Embryonic facial prominence (tissue), 1 donor: ENCODE data around the gene MICOS13.
A peak's percentile ranks its signal among the peaks of the same experiment; 100 is the strongest.
"Not testable (repeated sequence)": the region's sequence is repeated elsewhere in the genome, so short reads cannot be mapped to it uniquely, and the experiment has no call there.

ENCODE experiments used
- DNase-seq: peaks from one replicate; pipeline ENCODE4 v3.0.0-alpha.2; 2016; ENCODE audit errors: extremely low spot score

MICOS13 gene, protein sequence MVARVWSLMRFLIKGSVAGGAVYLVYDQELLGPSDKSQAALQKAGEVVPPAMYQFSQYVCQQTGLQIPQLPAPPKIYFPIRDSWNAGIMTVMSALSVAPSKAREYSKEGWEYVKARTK

DNA sequence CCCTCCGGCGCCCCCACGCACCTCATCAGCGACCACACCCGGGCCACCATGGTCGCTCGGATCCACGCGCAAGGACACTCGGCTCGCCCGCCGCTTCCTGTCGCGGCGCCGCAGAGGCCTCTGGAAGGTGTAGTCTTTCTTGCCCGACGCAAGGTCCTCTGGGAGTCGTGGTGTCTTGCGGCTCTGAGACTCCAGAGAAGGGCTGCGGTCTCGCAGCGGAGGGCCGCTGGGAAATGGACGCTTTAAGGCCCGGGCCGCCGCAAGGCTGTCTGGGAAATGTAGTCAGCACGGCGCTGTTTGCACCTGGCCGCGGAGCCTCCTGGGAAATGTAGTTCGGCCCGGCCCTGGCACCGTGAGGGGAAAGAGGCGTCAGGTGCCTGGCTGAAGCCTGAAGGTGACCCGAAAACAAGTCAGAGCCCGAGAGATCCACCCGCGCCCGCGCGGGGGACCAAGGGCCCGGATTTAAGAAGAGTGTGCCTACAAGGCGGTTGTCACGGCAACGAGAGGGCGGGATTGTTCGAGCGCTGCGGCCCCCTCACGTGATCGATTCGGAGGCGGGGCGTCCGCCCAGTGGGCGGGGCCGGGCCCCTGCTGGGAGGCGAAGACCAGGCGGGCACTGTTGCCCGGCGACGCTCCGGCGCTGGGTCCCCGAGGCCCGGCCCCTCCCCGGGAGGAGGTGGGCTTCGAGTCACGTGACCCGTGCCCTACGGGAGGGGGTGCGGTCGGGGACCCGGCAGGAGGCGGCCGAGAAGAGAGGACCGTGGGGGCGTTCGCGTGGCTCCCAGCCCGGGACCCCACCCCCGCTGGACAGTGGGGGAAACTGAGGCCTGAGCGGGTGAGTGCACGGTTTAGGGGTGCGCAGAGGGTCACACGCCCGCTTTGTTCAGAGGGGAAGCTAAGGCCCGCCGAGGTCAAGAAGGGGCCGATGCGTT is at the start of gene MICOS13, which contains the start of gene HSD11B1L:
Gene MICOS13 (minus strand): TSS at position 80 of the 932 bp plus-strand sequence. CDS start 30 bp downstream, at position 50.
Gene HSD11B1L (plus strand): TSS at position 591 of the 932 bp plus-strand sequence. CDS start 3,806 bp downstream, outside the sequence.
- DNase-seq, result peak; percentile 96

DNA sequence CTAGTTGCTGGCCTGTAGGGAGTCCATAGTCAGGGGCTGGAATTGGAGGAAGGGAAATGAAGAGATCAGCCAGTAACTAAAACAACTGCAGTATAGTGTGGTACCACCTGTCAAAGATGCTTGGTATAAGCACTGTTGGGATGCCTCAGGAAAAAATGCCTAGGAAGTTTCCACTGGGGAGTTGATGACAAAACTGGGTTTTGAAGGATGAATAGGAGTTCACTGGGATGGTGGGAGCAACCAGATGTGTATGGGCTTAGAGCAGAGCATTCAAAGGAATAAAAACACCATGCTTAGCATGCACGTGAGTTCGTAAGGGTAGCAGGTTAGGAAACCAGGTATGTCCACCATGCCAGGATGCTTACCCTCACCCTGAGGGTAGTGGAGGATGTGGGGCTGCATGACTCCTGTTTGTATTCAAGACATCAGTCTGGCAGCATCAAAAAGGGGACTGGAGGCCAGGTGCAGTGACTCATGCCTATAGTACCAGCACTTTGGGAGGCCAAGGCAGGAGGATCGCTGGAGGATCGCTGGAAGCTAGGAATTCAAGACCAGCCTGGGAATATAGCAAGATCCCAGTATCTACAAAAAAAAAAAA is 47.2 kb upstream of the MICOS13 start:
- no peak for DNase-seq

DNA sequence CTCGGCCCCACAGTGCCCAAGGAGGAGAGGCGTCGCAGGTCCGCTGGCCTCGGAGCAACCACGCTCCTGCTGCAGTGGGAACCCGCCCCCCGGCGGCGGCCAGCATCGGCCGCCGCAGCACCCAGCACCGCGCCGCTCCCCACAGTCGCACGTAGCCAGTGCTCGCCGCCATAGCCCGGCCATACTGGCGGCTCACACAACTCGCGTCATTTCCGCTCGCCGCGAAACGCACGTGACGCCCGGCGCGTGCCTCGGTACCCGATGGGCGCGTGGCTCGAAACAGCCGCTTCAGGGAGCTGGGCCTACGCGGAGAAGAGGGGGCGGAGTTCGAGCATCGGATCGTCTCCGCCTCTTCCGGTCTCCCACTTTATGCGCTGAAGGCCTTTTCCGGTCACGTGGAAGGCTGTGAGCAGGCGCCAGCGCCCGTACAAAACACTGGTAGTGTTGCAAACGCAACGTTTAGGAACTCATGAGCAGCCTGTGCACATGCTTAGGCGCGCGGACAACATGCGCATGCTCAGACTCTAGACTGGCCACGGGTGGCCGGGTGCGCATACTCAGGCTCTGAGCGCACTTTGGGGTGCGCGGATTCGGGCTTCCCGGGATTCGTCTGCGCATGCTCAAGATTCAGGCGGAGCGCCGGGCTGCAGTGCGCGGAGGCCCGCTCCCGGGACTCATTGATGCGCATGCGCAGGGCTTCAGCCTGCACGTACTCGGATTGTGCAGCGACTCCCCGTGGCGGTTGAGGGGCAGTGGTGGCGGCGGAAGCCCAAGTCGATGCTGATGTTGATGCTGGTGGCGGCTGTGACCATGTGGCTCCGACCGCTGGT is 39.9 kb upstream of the MICOS13 start, which contains the start of the genes CATSPERD and LONP1:
Gene CATSPERD (plus strand): TSS at position 677 of the 830 bp plus-strand sequence. CDS start 101 bp downstream, at position 778.
Gene LONP1 (minus strand): TSS at position 186 of the 830 bp plus-strand sequence. CDS start 14 bp downstream, at position 172.
- DNase-seq, result peak; percentile 98

DNA sequence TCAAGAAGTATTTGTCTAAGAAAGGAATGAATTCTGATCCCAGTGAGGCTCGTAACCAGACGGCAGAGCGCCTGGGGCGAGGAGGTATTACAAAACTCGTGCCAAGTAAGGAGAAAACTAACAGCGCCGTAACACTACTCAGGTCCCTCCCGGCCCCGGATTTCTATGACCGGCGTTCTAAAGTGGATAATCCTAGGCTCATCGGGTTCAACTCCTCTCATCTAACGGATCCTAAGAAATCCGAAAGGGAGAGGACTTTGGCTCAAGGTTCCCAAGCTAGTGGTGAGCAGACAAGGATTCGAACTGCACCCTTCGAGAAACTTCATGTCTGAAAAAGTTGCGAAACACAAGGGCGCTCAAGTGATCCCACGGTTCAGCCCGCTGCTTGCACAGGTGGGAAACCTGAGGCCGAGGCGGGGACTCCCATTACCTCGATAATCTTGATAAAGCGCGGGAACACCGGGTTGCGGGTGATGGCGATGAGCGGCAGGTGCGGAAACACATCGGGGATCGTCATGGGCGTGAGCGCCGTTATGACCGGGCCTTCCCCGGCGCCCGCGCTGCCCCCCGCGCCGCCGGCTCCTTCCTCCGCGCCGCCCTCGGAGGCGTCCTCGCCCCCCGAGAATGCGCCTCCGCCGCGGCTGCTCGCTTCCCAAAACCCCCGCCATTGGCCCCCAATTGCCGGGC is 39.1 kb upstream of the MICOS13 start:
- no peak for DNase-seq

DNA sequence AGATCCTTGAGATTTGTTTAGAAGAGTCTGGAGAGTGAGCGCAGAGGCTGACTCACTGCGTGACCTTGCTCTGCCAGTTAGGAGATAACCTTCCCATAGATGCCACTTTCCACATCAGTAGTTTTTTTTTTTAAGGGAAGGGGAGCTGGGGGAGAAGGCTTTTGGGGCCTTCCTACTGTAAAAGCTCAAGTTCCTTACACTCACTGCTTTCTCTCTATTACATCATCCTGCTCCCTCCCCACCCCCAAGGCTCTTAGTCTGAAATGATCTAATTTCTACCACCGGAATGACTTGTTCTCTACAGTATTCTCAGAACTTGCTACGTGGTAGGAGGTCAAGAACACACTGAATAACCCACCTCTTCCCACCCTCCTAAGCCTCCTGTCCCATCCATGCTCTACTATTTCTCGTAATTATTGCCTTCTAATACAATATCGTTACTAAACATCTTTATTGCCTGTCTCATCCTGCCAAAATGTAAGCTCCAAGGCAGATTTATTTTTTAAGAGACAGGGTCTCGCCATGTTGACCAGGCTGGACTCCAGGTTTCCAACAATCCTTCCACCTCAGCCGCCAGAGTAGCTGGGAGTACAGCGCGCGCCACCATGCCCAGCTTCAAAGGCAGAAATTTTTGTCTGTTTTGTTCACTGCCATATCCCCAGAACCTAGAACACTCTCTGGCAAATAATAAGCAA is 38.4 kb upstream of the MICOS13 start:
- no peak for DNase-seq

DNA sequence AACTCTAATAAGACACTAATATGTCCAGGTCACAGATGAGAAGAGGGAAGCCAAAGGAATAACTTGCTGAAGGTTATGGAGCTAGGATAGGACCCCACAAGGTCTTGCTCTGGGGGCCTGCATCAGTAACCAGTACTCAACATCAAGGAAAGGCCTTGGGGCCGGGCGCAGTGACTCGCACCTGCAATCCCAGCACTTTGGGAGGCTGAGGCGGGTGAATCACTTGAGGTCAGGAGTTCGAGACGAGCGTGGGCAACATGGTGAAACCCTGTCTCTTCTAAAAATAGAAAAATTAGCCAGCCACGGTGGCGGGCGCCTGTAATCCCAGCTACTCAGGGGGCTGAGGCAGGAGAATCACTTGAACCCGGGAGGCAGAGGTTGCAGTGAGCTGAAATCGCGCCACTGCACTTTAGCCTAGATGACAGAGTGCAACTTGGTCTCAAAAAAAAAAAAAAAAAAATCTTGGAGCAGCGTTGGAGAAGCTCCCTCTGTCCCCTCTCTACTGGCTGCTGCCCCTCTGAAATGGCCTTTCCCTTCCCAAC is 37.8 kb upstream of the MICOS13 start:
- DNase-seq, result no peak

DNA sequence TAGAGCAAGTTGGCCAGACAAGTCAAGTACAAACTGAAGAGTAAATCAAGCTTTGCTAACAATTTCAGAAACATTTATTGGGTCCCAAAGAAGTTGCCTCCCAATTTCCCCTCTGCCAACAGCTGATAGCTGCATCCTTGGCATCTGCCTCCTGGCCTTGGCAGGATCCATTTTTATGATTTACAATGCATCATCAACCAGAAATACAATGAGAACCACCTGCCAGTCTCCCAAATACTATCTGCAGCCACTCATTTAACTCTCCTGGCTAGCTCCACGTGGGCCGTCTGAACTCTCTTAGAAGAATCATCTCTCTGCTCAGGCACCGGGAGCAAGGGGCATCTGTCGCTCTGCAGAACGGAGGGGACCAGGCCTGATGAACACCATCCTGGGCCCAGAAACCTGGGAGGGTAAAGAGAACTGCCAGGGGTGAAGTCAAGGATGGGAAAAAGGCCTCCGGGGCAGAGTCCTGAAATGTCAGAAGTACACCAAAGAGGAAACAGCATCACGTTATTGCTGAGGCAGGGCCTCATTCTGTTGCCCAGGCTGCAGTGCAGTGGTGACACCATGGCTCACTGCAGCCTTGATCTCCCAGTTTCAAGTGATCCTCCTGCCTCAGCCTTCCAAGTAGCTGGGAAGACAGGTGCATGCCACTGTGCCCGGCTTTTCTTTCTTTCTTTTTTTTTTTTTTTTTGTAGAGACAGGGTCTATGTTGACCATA is 37.1 kb upstream of the MICOS13 start:
- DNase-seq, result no peak

DNA sequence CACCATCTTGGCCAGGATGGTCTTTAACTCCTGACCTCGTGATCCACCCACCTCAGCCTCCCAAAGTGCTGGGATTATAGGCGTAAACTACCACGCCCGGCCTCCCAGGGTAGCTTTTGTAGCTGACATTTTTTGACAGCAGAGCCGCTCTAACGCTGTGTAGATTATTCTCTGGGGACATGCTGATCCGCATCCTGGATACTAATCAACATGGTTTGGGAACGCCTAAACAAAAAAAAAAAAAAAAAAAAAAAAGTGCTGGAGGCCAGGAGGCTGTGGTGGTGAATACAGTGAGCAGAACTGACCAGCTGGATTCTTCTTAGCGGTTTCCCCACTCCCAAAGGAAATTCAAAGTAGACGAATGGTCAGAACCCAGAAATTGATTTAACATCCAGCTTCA is 34.5 kb upstream of the MICOS13 start:
- no peak for DNase-seq

DNA sequence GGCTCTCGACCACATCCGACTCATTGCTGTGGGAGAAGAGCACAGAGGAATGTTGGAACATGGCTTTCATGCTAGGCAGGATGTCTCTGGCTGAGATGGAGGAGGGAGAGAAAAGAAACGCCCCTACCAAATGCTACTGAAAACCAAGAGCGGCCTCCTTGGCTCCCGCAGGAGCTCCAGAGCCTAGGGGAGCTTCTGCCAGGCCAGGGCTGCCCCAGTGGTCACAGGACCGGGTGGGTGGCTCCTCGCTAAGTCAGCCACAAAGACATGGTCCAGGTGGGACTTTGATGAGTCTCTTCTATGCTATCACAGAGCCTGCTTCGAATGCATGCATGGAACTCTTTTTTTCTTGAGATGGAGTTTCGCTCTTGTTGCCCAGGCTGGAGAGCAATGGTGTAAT is 32.9 kb upstream of the MICOS13 start:
- DNase-seq, result no peak

DNA sequence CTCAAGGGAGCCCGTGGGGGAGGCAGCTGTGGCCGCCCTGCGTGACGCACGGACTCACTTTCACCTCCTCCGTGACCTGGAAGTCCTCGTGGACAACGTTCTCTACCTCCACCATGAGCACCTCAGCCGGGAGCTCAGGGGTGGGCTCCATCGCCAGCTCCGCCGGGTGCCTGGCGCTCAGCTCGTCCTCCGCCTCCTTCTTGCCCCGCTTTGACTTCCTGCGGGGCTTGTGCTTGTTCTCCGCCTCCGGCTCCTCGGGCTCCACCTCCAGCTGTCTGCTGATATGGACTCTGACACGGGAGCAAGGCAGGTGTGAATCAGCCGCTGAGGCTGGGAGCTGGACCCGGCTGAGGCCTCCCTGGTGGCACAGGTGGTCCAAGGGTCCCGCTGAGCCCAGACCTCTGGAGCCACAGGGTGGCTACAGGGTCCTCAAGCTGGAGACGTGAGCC is 31.4 kb upstream of the MICOS13 start:
- no peak for DNase-seq

DNA sequence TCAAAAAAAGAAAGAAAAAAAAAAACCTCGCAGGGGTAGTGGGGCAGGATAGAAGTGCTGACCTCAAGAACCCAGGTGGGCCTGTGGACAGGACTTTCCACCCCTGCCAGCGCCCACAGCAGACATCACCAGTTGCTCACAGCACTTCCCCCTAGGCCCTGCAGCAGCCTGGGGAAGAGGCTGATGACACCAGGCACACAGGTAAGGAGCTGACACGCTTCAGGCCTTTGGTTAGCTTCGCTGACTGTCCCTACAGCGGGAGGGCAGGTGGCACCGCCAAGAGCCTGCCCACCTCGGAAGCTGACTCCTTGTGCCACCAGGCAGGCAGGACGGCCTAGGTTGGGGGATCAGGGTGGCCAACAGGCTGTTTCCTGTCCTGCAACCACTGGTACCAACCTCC is 30.7 kb upstream of the MICOS13 start:
- DNase-seq, result no peak

DNA sequence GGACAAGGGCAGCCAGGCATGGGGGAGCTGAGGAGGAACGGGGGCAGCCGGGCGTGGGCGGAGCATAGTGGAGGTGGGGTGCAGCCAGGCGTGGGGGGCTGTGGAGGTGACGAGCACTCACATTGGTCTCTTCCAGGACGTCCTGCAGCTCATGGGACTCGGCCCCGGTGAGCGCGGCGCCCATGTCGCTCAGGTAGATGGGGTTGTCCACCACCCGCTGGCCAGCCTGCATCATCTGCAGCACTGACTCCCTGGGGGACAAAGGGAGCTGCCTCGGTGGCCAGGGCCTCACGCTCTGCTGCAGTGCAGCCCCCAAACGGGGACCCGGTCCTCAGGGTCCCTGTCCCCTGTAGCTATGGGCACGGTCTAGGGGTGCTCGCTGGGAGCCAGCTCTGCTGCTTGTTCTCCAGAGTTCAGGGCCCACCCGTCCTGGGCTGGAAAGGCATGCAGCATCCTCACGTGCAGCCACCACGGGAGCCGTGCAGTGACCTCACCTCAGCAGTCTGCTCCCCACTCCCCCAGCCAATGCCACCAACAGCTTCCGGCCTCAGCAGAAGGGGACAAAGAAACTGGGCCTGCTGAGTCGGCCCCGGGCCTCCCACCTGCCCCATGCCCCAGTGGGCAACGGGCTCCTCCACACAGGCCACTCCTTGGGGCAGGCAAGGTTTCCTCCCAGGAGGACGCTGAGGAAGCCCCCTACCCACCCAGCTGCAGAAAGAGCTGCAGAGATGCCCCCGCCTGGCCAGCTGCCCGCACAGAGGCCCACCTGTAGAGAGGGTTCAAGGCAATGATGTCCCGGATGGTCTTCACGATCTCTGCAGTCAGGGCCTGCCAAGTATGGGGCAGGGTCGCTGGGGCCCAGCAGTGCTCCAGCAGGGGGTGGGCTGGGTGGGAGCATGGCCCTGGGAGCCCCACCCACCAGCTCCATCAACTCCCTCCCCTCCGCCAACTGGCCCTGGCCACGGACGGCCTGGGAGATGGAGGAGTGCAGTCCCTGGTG is 27.6 kb upstream of the MICOS13 start:
- no peak for DNase-seq

DNA sequence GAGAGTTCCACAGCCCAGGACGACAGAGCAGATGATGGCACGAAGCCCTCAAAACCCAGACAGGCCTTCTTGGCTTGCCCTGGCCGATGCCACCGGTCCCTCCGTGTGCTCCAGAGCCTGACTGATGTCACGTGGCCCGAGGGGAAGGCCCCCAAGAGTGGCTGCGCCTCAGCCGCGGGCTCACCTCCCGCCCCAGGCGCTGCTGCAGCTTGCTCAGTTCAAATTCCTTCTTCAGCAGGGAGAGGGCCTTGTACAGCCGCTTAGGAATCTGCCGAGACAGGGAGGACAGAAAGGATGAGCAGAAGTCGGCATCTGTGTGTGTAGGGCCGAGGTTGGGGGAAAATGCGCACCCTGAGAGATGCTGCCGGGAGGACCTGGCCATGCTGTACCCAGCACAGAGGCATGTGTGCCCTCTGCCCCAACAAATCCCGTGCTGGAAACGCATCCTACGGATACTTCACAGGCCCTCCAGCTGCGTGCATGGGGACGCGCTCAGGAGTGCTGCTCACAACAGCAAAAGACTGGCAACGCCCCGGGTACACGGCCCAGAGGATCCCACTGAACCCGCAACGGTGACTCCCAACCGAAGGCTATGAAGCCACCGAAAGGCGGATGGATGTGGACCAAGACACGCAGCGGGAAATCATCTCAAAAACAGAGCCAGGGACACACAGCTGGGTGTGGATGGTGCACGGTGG is 26.7 kb upstream of the MICOS13 start:
- DNase-seq, result no peak

DNA sequence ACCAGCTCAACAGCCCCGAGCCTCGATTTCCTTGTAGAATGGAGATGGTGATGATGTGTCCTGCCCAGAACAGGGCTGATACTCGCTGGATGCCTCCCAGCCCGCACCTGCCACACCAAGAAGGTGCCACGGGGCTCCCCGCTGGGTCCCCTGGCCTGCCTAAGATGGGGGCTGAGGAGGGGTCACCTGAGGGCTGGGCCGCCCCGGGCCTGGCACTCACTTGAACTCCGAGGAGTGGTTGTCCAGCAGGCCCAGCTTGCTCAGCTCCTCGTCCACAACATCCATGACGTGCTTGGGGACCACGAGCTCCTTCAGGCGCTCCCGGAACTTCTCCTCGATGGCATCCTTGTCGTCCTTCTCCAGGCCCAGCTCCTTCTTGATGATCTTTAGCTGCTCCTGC is 25.2 kb upstream of the MICOS13 start:
- DNase-seq, result no peak

DNA sequence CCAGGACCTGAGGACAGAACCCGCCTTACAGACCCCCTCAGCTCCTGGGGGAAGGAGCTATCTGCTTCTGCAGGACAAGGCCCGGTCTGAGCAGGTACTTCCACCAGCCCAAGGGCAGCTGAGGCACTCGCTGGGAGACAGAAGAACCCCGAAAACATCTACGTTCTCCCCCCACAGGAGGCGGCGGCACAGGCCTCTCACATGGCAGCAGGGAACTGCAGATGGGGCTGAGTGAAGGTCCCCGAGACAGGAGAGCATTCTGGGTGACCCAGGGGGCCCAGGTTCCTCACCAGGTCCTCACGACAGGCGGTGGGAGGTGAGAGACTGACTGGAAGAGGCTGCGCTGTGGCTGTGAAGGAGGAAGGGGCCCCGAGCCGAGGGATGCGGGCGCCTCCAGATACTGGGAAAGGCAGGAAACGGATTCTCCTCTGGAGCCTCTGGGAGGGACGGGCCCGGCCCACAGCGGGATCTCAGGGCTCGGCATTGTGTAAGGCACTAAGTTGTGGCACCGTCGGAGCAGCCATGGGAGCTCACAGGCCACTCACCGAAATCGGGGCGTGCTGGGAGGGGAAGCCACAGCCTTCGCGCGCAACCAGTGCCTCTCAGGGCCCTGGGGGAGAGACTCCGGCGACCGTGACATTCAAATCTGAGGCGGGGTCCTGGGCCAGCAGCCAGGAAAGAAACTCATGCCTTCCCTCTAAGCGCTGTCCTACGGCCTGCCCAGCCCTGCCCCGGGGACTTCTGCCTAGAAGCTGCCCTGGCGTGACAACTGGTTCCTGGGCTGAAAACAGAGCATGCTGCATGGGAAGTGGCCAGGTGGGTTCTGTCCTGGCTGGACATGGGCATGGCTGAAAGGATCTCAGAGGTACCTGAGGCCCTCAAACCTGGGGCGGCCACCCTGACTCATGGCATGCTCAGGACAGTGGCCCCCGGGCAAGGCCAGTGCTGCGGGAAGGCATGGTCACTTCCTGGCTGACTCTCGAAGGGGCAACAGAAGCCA is 23.8 kb upstream of the MICOS13 start:
- no peak for DNase-seq

DNA sequence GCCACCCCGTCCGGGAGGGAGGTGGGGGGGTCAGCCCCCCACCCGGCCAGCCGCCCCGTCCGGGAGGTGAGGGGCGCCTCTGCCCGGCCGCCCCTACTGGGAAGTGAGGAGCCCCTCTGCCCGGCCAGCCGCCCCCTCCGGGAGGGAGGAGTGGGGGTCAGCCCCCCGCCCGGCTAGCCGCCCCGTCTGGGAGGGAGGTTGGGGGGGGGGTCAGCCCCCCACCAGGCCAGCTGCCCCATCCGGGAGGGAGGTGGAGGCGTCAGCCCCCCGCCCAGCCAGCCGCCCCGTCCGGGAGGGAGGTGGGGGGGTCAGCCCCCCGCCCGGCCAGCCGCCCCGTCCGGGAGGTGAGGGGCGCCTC is 21.7 kb upstream of the MICOS13 start:
- DNase-seq, result not testable (repeated sequence)
